GM21515 (cell line): Measurements from ENCODE around the gene LHFPL5.

Experiments
- ATAC-seq: cut with Tn5 transposase; IDR thresholded peaks from one replicate; pipeline ENCODE4 v1.9.1; 2021; ENCODE audit not compliant: unreplicated experiment

LHFPL5 gene

DNA sequence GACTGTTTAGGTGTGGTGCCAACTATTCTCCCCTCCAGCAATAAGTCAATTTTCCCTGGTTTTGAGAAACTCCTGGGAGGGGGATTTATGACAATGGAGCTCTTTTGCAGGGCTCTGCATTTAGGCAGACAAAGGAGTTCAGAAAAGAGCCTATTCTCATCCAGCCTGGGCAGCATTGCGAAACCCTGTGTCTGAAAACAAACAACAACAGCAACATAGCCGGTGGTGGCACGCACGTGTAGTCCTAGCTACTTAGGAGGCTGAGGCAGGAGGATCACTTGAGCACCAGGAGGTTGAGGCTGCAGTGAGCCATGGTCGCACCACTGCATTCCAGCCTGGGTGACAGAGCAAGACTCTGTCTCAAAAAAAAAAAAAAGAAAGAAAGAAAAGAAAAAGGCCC lies 14.5 kb upstream of the LHFPL5 start:
- ATAC-seq: no peak

DNA sequence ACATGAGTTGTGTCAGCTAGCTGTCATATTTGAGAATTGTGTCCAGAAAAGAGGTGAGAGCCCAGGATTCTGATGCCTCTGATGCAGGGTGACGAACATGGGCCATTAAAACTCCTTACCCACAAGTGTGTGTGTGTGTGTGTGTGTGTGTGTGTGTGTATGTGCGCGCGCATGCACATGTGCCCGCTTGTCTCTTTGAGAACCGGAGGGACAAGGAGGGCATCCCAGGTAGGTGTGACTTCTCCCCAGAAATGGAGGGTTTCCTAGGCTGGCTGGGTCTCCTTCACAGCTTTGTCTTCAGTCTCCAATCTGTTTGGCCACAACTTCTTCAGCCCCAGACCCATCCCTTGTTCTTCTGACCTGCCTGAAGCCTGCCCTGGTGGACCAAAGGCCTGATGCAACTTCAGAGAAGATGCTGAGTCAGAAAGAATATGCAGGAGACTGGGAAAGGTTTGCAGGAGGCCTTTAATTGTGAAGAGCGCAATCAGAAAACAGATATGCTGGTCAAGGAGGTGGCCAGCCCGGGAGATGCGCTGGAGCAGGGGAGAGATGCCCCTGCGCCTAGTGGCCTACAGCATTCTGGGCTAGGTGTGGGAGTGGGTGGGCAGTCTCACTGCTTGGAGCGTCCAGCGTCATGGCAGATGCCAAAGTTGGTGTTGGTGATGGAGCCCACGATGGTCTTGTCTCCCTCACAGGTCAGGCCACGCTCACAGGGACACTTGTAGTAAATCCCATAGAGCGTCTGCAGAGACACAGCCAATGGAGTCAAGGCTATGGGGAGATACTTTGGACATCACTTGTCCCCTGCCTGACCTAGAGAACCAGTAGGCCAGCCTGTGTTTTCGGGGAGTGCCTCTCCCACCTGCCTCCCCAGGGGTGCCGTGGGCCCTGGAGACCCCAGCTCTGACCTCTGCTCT lies 10.4 kb upstream of the LHFPL5 start:
- no peak for ATAC-seq

DNA sequence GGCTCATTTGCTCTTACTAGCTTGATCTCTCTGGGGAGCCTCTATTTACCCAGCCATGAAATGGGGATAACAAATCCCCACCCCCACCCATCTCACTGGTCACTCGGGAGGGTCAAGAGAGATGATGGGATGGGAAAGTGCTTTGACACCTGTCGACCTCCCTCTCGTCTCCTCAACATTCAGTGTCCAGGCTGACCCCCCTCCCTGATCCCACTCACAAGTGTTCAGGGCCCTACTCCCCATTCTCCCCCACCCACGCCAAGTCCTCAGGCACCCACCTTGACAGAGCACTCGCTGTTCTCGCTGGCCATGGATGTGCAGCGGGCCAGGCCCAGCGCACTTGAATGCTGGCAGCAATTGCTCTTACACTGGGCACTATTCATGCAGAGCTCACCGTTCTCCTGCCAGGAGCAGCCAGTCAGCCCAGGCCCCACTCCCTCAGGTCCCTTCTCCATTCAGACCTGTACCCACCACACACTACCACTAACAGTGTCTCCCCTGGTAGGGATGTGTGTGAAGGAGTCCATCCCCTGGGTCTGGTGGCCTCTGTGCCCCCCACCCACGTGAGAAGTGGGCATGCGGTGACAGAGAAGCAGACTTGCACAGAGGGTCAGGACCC lies 9.6 kb upstream of the LHFPL5 start:
- no peak for ATAC-seq

DNA sequence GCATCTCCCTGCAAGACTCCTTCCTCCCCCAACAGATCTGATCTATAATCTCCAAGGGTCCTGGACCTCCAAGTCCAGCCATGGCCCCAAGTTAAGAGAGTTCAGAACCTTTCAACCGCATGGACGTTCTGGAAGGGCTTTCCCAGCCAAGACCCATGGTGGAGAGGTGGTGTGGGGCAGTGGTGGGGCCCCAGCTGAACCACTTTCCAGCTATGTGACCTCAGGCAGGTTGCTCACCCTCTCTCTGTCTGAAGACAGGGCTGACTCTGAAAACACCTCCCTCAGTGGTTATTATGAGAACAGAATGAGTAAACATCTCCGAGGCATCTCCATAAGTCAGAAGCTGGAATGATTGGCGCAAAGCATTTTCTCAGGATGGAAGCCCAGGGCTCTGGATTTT lies 8.9 kb upstream of the LHFPL5 start:
- no peak for ATAC-seq

DNA sequence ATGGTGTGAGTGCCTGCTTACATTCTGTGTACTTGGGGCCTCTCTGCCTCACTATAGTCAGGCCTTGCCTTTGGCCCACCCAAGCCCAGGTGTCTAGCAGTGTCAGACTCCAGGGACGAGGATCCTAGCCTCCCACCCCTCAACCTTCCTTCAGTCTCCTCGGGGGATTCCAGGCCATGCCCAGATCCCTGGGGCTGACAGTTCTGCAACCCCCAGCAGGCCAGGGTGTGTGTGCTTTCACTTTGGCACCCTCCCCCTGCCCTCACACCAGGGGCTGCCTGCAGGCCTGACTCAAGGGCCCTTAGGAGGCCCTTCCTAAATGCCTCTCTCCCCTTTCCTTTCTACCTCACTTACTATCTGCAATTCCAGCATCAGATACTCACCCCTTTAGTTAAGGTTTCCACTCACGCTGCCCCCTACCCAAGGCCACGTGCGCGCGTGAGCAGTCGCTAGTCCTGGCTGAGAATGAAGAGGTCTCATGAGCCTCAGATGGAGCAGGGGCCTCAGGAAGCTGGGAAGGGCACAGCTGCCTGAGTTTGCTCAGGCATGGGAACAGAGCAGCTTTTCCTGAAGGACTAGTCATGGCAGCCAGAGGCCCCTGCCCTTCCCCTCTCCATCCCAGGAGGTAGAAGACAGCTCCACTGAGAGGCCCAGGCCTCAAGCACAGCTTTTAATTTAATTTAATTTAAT lies 7.2 kb upstream of the LHFPL5 start:
- ATAC-seq: no peak

DNA sequence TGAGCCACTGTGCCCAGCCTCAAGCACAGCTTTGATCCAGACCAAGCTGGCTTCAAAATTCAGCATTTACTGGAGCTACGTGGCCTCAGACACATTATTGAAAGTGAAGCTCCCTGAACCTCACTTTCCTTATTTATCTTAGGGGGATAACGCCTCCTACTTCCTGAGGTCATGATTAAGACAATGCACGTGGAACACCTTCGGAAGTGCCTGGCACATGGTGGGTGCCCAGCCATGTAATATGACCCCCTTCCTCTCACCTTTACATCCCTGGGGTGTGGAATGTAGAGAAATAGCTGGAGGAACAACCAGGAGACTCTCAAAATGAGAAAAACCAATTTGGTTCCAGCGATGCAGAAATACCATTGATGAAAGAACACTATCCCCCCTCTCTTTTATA lies 6.4 kb upstream of the LHFPL5 start:
- no peak for ATAC-seq

DNA sequence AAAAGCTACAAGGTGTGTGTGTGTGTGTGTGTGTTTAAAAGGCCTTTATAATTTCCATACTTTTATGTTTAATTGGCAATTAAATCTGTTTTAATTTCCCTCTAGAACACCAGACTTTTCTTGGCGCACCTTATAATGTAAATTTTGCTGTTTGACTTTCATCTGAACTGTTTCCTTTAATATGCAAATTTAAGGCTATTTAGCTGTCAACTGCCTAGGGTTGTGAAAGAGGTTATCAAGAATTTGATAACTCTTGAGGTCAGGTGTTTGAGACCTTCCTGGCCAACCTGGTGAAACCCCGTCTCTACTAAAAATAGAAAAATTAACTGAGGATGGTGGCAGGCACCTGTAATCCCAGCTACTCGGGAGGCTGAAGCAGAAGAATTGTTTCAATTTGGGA lies 4.0 kb upstream of the LHFPL5 start:
- ATAC-seq: no peak

DNA sequence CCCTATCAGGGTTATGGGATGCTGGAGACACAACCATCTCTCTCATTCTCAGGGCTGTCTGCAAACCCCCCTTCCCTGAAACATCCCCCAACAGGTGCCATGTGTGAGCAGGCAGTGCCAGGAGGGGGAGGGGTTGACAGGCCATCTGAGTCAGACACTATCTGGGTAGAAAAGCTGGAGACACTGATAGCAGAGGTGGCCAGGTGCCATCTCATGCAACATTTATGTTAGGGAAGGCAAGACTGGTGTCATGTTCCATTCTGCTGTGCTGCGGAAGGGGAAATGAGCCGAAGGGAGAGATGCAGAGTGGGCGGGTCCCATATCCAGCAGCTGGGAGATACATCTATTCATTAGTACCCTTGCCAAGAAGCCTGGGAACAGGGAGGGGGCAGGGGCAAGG lies 3.5 kb downstream of the LHFPL5 start:
- ATAC-seq: no peak

DNA sequence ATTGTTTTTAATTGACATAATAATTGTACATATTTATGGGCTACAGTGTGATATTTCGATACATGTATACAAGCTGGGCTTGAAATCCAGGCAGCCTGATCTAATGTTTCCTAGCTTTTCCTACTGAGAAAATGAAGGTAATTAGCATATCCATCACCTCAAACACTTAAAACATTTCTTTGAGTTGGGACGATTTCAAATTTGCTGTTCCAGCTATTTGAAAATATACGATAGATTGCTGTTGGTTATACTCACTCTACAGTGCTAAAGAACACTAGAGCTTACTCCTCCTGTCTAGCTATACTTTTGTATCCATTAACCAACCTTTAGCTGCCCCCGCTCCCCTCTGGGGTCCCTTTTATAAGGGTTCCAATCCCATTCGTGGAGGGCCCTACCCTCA lies 4.7 kb downstream of the LHFPL5 start:
- no peak for ATAC-seq

DNA sequence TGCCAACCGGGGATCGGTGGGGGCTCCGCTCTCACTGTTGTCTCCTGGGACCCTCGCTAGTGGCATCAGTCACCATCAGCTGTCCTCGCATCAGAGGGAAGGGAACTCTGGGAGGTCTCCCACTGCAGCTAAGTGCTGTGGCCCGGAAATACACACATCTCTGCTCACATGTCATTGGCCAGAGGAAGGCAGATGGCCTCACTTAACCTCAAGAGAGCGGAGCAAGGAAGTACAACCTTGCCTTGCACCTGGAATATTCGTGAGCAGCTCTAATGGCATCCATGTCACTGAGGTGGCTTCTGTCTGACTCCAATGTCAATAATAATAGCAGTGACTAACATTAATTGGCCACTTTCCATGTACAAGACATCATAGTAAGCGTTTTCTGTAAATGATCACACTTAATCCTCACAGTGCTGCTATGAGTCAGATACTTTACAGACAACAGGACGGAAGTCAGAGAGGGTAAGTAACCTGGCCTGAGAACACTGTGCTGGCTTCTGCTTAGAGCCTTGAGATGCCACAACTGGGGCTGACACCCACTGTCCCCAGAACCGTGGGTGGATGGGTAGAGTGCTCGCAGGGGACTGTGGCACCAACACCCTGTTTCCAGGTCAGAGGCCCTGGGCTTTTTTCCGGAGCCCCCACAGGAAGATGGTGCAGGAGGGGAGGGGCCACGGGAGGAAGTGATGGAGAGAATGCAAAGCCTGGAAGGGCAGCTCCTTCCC lies 6.0 kb downstream of the LHFPL5 start:
- ATAC-seq: no peak

DNA sequence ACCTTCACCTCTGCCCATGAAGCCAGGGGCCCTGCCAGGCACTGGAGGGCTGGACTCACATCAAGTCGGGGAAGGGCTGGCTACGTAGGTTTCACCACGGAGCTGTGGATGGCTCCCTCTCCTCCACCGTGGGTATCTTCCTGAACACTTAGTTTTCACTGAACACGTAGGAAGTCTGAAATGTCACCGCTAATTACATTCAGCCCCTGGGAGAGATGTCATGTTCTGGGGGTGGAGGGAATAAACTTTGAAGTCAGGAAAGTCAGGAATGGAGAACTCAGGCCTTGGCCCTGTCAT lies 6.5 kb downstream of the LHFPL5 start:
- ATAC-seq: no peak

DNA sequence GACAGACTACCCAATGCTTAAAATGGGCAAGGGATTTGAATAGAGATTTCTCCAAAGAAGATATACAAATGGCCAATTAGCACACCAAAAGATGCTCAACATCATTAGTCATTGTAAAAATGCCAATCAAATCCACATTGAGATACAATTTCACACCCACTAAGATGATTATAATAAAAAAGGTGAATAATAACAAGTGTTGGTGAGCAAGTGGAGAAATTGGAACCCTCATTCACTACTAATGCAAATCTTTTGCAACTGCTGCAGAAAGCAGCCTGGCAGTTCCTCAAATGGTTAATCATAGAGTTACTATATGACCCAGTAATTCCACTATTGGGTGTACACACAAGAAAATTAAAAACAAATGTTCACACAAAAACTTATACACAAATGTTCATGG lies 12.4 kb downstream of the LHFPL5 start:
- no peak for ATAC-seq

DNA sequence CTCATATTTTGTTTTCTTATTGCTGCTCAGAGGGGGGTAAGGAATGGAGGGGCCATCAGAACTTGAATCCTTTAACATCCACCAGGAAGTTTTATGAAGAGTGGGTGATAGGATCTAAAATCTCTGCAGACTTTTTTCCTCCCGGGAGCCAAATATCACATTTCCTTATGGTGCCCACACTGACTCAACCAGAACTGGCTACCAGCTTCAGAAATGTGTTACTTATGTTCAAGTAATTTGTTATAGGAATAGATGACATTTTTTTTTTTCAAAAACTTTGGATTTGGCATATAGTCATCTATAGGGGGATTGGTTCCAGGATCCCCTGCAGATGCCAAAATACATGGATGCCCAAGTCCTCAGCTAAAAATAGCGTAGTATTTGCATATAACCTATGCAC lies 18.4 kb downstream of the LHFPL5 start:
- ATAC-seq: no peak

DNA sequence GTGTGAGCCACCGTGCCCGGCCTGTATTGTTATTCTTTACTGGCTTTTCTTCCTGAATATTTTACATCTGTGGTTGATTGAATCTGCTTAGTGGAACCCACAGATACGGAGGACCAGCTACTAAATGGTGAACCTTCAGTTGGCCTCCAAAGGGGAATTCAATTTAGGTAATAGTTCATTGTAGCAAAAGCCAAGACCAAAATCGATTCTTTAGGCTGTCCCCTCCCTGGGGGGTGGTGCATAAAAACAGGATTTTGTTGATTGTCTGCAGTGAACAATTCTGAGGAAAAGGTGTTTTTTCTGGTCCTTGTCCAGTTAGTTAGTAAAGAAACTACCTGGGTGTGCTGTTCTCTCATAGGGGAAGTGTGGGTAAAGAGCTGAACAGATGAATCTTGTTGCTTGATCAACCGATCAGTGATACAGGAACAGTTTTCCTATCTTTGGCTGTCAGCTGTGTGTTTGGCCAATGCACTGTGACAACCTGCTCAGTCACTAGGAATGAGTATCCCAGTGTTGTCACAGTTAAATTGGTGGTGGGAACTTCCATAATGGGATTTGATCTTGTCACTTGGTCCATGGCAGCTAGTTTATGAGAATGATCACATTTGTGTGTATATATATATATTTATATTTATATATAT lies 19.5 kb downstream of the LHFPL5 start:
- no peak for ATAC-seq

DNA sequence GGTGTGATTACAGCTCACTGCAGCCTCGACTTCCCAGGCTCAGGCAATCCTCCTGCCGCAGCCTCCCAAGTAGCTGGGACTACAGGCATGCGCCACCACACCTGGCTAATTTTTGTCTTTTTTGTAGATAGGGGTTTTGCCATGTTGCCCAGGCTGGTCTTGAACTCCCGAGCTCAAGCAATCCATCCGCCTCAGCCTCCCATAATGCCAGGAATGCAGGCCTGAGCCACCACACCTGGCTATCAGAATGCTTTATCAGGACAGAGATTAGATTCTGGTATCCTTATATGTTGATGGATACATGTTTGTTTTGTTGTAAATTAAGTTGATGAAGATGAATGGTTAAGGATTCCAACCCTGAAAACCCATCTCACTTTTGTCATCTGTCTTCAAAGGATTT lies 24.2 kb downstream of the LHFPL5 start:
- ATAC-seq: no peak

DNA sequence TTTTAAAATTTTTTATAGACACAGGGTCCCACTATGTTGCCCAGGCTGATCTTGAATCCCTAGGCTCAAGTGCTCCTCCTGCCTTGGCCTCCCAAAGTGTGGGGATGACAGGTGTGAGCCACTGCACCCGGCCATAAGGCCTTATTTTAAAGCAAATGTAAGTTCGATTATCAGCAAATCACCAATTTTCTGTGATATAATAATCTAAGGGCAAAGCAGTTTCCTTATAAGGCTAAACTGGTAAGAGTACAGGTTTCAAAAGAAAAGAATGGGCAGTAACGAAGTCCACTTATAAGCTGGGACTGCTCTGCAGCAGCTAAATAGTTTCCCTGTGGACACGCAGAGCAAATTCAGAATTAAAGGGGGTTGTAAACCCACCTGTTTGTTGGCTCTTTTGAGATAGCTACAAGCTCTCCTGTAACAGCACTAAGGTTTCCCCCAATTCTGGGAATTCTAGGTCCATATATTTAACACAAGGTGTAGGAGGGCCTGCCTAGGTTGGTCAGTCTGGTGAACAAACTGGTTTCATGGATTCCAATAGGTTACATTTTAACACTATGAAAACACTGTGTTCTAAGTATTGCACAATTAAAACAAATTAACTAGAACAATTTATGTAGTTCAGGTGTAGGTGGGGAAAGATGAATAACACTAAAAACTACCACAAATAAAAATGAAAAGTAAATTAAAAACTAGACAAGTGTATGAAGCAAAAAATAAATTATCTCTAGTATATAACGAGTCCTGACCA lies 26.3 kb downstream of the LHFPL5 start:
- ATAC-seq: no peak

DNA sequence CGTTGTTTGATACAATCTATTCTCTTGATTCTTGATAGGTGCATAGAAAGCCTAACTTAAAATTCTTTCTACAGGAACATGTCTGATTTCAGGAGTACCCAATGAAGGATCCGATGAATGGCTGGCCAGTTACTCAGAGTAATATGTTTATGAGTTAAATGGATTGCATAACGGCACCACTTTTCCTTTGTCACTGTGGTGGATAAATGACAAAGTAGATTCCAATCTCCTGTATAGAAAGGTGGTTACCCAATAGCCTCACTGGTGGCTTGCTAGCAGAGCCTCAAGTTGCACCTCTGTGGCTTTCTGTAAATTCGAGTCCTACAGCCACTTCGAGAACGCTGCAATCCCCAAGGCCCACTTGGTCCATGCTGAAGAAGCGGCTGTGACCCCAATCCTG lies 28.4 kb downstream of the LHFPL5 start:
- ATAC-seq: no peak

DNA sequence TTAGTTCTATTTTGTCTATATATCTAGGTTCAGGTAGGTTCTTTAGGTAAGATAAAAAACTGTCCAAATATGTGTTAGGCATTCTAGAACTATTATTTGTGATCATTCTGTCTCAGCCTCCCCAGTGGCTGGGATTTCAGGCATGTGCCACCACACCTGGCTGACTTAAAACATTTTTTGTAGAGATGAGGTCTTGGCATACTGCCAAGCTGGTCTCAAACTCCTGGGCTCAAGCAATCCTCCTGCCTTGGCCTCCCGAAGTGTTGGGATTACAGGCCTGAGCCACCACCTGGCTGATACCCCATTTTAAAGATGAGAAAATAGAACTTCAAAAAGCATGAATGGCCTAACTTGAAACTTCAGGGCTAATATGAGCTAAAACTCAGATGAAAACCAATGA lies 33.9 kb downstream of the LHFPL5 start:
- no peak for ATAC-seq

DNA sequence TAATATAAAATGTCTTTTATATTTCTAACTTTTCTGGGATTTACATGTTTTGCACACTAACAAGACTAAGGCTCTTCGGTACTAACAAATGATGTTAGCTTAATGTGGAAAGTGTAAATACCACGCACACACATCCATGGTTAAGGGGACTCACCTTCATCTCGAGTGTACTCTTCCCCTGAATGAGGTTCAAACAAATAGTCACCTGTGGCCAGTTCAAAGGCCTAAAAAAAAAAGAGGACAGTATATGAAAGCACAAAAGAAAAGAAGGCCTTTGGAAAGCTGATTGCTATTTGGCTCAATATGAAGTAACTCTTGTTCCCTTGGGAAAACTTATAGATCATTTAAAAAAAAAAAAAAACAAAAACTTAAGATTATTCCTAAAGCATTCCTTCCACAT lies 37.2 kb downstream of the LHFPL5 start:
- no peak for ATAC-seq

DNA sequence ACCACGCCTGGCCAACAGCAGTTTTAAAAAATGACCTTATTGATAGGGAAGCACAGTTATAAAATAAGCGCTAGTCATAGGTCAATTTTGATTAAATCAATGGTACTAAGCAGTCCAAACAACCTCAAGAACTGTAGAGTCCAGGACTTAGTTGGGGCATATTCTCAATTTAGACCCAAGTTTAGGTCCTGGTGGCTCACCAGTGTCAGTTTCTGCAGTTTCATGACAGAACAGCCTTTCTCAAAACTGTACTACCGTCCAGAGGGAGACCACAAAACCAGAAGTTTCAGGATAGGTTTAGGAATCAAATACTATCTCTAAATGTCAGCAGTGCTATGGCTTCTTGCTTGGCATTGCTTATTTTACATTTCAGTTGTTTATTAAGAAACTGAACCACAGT lies 39.1 kb downstream of the LHFPL5 start:
- ATAC-seq: no peak
